Activated CD4-positive, alpha-beta T cell treated with anti-CD3 and anti-CD28 coated beads for 4 hours (primary cell): ENCODE measurements around the gene IGSF5.
"Not testable (repeated sequence)": the region's sequence is repeated elsewhere in the genome, so short reads cannot be mapped to it uniquely, and the experiment has no call there.

Source experiments
- DNase-seq, 2 donors: peaks; one replicate each; pipeline ENCODE4 v3.0.0-alpha.2; 2020

The IGSF5 gene

GRCh38 chr21:39739531-39739930 is 5.5 kb upstream of the IGSF5 start:
- not testable (repeated sequence) for DNase-seq

DNA sequence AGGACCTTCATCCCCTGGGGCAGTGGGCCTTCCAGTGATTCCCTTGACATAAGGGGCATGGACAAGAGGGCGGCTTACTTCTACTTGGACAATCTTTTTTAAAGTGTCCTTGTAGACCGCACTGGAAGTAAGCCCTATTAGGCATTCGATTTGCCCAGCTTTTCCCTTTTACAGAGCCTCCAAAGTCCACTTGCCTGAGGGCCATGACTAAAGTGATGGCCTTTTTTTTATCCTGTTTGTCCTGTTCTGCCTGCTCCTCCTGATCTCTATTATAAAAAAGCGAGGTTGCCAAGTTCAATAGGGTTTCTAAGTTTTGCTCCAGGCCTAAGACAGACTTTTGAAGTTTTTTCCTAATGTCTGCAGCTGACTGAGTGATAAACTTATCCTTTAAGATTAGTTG is 2.4 kb upstream of the IGSF5 start:
- not testable (repeated sequence) for DNase-seq

DNA sequence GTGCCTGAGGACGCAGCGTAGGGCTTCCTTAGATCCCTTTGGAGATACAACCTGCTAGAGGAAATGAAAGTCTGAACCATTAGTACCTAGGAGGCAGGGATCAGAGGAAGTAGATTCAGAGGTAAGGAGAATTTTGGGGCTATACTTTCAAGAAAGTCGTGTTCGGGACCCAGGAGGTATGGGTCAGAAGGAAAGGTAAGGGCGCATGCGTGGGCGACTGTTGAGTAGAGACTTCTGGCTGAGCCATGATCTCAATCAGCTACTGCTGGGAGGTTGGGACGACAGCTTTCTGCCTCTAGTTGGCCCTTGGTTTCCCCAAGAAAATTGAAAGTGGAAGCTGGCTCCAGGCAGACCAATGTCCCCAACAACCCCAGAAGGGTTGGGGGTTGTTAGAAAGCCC is 349 bp downstream of the IGSF5 start:
- not testable (repeated sequence) for DNase-seq

DNA sequence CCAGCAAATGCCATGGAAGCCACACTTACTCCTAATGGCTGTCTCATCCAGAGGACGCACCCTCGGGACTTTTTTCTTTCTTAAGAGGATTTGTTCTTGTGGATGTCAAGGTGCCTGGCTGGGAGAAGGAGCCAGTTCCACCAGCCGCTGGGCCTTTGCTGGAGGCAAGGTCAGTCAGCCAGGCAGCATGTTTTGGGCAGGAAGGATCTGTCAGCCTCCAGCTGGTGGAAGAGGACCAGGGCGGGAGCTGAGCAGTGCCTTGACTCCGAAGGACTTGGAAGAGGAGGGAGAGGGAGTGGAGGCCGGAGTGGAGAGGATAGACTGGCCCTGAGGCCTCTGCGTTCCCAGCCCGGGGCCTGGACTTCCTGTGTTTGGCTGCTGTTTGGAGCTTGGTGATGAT is 5.7 kb downstream of the IGSF5 start:
- DNase-seq = no peak

DNA sequence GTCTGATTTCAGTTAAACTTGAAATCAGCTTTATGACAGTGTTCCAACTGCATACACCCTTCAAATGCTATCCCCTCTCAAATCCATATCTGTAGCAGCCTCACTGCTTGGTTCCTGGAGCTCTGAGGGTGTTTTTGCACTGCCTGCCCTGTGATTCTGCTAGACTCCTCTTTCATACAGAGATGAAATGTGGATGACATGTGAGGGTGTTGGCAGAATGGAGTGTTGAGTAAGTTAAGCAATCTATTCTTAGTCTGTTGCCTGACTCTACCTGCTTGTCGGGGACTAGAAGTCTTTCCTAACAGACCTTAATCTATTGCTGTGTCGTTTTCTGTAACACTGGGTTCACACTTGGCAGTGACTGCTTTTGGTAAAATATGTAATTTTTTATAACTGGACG is 9.8 kb downstream of the IGSF5 start:
- DNase-seq = no peak

DNA sequence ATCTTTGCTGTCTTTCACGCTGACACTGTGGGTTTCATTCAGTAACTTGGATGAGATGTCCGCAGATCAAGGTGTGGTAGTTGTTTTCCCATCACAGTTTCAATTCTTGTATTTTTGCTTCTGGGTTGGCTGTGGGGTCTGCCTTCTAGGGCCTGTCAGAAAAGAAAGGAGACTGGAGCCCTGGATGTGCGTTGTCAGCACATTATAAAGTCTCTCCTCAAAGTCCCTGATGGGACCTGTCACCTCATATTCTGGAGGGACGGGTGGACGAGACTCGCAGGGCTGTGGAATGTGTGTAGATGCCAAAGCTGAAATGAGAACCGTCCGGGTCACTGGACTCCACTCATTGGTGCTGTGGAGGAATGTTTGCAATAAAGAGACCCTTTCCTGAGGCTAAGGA is 11.3 kb downstream of the IGSF5 start:
- DNase-seq = no peak

- DNase-seq = no peak
Measured at GRCh38 chr21:39763272-39763970, 18.4 kb downstream of the IGSF5 start.

- DNase-seq = no peak
Measured at GRCh38 chr21:39774227-39774626, 29.2 kb downstream of the IGSF5 start.

DNA sequence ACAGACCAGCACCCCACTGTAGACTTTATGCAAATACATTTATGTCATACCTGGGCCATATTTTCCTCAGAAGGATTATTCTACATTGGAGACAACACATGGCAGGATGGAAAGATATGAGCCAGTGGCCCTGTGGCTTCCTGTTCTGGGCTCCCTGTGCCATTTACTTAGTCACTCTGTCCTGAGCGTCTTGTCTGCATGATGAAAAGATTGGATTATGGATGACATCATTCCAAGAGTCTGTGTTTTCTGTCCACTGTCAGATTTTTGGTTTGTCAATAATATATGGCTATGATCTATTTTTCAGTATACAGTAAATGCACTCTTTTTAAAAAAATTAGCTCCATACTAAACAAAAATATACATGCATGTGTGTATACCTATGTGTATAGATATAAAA is 30.8 kb downstream of the IGSF5 start:
- no peak for DNase-seq

DNA sequence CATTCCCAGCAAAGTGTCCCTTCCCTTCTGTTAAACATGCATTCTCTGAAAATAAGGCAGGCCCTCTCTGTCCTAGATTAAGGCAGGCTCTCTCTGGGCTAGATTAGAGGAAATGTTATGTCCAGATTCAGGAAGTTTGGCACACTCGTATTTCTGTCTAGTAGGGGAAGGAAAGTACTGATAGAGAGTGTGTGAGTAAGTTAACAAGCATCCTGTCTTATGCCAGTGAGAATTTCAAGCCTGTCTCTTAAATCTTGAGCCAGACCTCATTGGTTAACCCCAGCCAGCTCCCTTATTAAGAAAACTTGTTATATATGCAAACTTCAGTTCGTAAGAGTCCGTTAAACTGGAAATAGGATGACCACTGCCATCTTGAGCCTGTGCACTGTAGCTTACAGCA is 31.6 kb downstream of the IGSF5 start:
- no peak for DNase-seq

DNA sequence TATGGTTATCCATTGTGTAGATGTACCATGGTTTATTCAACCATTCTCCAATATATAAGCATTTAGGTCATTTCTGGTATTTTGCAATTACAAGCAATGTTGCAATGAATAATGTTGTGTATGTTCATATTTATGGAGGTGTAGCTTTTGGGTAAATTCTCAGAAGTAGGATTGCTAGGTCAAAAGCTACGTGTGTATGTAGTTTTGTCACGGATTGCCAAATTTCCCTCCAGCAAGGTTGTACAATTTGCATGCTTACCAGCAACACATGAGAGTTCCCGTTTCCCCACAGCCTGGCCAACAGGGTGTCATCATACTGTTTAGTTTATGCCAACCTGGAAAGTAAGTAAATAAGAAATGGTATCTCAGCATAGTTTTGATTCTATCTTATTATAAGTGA is 36.3 kb downstream of the IGSF5 start:
- DNase-seq = no peak

DNA sequence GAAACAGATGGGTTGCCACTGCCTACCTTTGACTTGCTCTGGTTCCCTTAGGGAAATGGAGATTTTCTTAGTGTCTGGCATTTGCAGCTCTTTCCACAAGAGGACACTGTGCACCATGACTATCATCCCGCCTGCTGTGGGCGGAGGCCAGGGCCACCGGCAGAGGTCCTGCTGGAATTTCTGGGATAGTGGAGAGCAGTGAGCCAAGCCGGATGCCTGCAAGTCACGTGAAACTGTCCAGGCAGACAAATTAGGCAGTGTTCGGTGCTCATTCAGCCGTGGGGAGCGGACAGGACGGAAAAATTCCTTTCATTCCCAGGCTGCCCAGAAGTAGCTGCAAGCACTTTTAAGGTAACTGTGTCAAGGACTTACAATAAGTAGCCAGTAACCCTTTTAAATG is 43.4 kb downstream of the IGSF5 start:
- DNase-seq = no peak

- no peak for DNase-seq
Measured at GRCh38 chr21:39796466-39796865, 51.5 kb downstream of the IGSF5 start.

- DNase-seq = no peak
Measured at GRCh38 chr21:39799178-39799577, 54.2 kb downstream of the IGSF5 start.

DNA sequence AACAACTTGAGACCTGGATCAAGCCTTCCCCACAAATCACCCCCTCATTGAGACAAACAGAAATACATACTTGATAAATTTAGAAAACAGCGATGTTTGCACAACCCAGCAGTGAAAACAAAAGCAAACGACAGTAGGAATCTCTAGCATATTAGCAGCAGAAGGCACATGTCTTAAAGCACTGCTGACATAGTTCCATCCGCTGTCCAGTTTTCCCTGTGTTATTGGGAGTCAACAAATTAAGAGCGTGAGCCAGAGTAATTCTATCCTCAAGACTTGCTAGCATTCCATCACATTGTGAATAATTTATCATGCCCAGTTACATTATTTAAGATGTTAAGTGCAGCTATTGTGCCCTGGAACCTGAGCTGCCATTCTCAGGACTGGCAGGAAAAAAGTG is 55.3 kb downstream of the IGSF5 start:
- DNase-seq = no peak

DNA sequence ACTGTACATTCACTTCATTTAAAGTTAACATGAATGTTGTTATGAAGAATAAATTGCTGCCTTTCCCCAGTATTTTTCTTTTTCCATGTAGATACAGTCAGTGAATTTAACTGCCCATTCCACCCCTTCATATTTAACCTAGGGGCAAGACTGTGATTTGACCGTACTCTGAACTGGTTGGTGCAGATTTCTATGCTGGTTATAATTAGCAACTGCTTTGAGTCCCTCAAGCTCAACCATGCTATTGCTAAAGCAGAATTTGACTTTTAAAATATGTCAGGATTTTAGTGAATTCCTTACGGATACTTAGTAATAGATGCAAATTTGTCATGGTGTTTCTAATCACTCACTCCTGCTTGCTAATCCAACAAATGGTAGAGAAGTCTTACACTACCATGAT is 57.2 kb downstream of the IGSF5 start:
- DNase-seq = no peak

- no peak for DNase-seq
Measured at GRCh38 chr21:39803393-39803792, 58.4 kb downstream of the IGSF5 start.

- no peak for DNase-seq
Measured at GRCh38 chr21:39804240-39804639, 59.3 kb downstream of the IGSF5 start.

- DNase-seq = no peak
Measured at GRCh38 chr21:39805983-39806382, 61.0 kb downstream of the IGSF5 start.

DNA sequence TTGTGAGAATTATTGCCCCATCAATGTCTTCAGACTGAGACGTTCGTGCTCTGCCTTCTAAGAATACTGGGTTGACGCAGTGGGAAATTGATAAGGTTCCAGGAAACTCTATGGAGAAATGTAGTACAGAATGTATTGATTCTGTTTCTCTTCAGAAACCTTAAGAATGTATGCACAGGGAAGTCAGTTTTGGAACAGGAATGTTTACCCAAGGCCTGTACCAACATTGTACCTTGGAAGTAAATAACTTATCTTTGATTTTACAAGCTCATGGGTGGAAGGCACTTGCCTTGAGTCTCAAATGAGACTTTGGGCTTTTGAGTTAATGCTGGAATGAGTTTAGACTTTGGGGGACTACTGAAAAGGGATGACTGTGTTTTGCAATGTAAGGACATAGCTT is 62.8 kb downstream of the IGSF5 start:
- no peak for DNase-seq

DNA sequence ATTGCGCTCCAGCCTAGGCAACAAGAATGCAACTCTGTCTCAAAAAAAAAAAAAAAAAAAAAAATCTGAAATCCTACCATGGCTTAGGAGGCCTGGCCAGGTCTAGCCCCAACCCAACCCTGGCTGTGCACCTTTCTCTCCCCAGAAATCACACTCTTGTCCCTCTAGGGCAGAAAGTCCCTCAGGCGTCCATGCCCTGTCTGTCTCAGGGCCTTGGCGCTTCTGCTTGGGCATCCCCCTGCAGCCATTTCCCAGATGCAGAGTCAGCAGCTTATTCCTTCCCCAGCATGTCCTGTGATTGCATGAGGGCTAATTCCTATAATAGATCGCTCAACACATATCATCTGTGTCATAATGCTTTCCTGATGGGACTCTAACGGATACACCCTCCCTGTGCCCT is 65.0 kb downstream of the IGSF5 start:
- DNase-seq = no peak

GRCh38 chr21:39812983-39813382 is 68.0 kb downstream of the IGSF5 start:
- DNase-seq = no peak

DNA sequence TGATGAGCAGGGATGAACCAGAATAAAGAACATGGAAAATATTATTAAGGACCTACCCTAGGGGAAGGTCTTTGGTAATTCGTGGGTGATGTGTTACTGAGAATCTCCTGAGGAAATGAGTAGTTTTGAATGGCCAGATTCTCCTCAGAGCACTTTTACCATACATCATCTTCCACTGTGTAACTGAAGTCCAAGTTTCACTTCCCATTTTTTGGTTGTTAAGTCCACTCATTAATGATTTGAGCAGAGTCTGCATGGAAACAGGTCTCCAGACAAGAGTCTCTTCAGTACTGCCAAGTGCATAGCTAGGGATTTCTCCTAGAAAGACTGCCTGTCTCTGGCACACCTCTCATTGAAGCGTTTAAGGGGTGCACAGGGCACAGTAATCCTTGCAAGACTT is 73.6 kb downstream of the IGSF5 start:
- no peak for DNase-seq

DNA sequence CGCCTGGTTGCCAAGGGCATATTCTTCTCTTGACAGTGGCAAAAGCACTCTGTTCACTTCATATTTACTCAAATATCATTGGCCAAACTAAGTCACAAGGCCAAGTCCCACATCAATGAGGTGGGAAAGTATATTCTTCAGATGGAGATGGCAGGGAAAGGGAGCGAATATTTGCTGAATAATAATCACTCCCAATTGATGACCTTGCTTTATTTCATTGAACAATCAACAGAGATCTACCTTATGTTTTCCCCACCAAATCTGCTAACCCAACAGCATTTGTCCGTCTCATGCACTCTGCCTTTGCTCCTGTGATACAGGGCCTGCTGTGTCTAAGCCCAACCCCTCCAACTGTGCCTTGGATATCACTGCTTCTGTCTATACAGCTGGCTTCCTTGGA is 77.1 kb downstream of the IGSF5 start:
- DNase-seq = no peak

- DNase-seq = no peak
Measured at GRCh38 chr21:39825250-39825649, 80.3 kb downstream of the IGSF5 start.

DNA sequence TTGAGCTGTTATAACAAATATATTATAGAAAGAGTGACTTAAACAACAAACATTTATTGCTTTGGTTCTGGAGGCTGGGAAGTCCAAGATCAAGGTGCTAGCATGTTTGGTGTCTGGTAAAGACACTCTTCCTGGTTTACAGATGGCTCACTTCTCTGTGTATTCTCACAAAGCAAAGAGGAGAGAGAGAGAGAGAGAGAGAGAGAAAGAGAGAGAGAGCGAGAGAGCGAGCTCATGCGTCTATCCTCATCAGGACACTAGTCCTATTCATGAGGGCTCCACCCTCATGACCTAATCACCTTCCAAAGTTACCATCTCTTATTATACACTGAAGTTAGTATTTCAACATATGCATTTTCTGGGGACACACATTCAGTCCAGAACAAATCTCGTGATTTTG is 89.6 kb downstream of the IGSF5 start:
- DNase-seq = no peak
